LNCaP clone FGC (cell line): Measurements from ENCODE around the gene GSTT2.
A peak's percentile ranks its signal among the peaks of the same experiment; 100 is the strongest.
"Not testable (repeated sequence)": the region's sequence is repeated elsewhere in the genome, so short reads cannot be mapped to it uniquely, and the experiment has no call there.

Experiments
- DNase-seq: peaks from one replicate; pipeline ENCODE4 v3.0.0-alpha.2; 2011; ENCODE audit warnings: low read depth
- H3K4me3 ChIP-seq: 2 replicates; pipeline ENCODE4 v1.5.1; 2011; ENCODE audit warnings: mild to moderate bottlenecking, low read depth, low read length, control low read depth
- CTCF ChIP-seq: IDR thresholded peaks from 2 replicates; pipeline ENCODE4 v1.5.1; 2012; ENCODE audit warnings: mild to moderate bottlenecking; ENCODE audit not compliant: control insufficient read depth, insufficient read depth; ENCODE audit errors: extremely low read depth

Gene GSTT2

DNA sequence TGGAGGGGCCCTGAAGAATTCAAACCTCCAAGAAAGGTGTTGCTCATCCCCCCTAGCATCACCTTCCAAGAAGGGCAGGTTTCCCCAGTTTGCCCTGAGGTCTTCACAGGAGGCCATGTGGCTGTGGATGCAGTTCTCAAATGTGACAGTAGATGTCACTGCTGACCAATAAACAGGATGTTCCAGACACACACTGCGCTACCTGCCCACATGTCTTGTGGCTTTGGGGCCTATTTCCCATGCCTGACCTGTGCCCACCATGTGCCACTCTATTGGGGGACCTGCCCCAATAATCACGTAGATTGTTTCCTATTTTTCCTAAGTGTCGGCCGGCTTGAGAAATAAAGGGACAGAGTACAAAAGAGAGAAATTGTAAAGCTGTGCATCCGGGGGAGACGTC is 4.5 kb downstream of the GSTT2 start:
- DNase-seq: no peak
- TF ChIP-seq CTCF: peak; percentile 80
- H3K4me3 ChIP-seq: no peak overlapping the region

GRCh38 chr22:23986089-23986488 is 6.2 kb downstream of the GSTT2 start:
- not testable (repeated sequence) for DNase-seq, H3K4me3 ChIP-seq

DNA sequence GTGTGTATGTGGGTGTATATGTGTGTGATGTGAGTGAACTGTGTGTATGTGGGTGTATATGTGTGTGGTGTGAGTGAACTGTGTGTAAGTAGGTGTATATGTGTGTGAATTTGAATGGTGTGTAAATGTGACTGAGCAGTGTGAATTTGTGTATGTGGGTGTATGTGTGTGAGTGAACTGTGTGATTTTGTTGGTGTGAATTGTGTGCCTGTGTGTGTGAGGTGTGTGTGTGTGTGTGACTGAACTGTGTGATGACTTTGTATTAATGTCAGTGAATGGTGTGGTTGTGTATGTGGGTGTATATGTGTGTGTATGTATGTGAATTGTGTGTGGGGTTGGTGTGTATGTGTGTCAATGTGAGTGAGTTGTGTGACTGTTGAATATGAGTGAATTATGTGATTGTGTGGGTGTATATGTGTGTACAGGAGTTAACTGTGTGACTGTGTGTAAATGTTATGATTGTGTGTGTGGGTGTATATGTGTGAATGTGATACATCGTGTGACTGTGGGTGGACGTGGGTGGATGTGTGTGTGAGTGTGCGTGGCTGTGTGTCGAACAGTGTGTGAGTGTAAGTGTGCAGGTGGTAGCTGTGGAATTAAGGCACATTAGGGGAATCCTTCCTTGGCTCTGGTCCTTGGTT is 6.7 kb downstream of the GSTT2 start:
- DNase-seq, H3K4me3 ChIP-seq: not testable (repeated sequence)

GRCh38 chr22:23989583-23990244 is 9.8 kb downstream of the GSTT2 start:
- DNase-seq, H3K4me3 ChIP-seq: not testable (repeated sequence)

DNA sequence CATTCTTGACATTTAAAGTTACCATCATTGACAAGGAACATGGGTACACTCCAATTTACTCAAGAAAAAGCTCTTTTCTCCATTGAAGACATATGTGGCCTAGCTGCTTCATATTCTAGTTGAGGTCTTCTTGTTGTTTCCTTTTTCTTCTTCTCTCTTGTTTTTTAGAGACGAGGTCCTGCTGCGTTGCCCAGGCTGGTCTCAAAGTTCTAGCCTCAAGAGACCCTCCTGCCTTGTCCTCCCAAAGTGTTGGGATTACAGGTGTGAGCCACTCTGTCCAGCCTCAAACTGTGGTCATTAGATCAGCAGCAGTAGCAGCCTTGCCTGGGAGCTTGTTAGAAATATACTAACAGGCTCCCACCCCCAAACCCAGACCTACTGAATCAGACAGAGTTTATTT is 13.1 kb downstream of the GSTT2 start:
- DNase-seq, H3K4me3 ChIP-seq: not testable (repeated sequence)

- DNase-seq, H3K4me3 ChIP-seq: not testable (repeated sequence)
Measured at GRCh38 chr22:23993581-23994177, 13.7 kb downstream of the GSTT2 start.

- no peak for TF ChIP-seq CTCF
- DNase-seq: no peak
- no peak overlapping the region for H3K4me3 ChIP-seq
Measured at GRCh38 chr22:23997092-23997491, 17.2 kb downstream of the GSTT2 start.

DNA sequence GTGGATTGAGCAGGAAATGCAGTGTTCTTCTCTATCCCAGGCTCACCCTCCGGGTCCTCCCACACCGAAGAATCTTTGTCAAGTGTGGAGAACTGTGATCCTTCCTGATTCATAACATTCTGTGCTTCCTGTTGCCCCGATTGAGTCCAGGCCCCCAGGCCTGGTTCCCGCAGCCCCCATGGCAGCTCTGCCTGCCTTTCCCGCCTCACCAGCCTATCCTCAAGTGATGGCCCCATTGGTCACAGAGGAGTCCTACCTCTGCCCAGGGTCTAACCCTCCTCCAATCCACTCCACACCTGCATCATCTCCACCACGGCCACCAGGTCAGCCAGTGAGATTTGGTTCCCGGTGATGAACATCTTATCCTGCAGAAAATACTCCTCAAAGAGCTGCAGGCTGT is 19.8 kb downstream of the GSTT2 start:
- DNase-seq, H3K4me3 ChIP-seq: not testable (repeated sequence)

GRCh38 chr22:24001314-24001713 is 21.4 kb downstream of the GSTT2 start:
- H3K4me3 ChIP-seq: no peak overlapping the region
- TF ChIP-seq CTCF: no peak
- DNase-seq: no peak

DNA sequence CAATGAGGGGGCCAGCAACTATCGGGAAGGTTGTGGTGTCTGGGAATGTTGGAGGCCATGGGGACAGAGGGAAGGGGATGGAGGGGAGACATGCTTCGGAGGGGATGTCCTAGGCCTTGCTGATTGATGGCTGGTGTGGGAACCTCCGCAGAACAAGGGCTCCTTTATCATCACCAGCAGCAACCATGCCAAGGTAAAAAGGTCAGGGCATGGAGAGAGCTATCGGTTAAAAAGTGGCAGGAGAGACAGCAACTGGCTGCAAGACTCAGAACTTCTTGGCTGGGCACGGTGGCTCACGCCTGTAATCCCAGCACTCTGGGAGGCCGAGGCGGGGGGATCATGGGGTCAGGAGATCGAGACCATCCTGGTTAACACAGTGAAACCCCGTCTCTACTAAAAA is 22.3 kb downstream of the GSTT2 start:
- no peak for TF ChIP-seq CTCF
- no peak for DNase-seq
- H3K4me3 ChIP-seq: no peak overlapping the region
